Activated naive CD8-positive, alpha-beta T cell treated with anti-CD3 and anti-CD28 coated beads for 36 hours (primary cell): ENCODE data around the gene LEF1. TPM values are rescaled to one million over a fixed set of nuclear protein-coding genes. Genes with fewer than 3 reads are reported as not detected.
"Not testable (repeated sequence)": the region's sequence is repeated elsewhere in the genome, so short reads cannot be mapped to it uniquely, and the experiment has no call there.

ENCODE experiments used
- DNase-seq: peaks from one replicate; pipeline ENCODE4 v3.0.0; 2021
- H3K27ac Mint-ChIP-seq: one replicate; pipeline ENCODE4 v1.8.0; 2022; ENCODE audit warnings: mild to moderate bottlenecking, moderate library complexity, mixed read lengths
- H3K27me3 Mint-ChIP-seq: one replicate; pipeline ENCODE4 v1.8.0; 2022; ENCODE audit warnings: mild to moderate bottlenecking, mixed read lengths
- H3K36me3 Mint-ChIP-seq: one replicate; pipeline ENCODE4 v1.8.0; 2021; ENCODE audit warnings: mild to moderate bottlenecking, mixed read lengths
- H3K4me1 Mint-ChIP-seq: one replicate; pipeline ENCODE4 v1.8.0; 2021; ENCODE audit warnings: mixed read lengths
- H3K4me3 Mint-ChIP-seq: one replicate; pipeline ENCODE4 v1.8.0; 2022; ENCODE audit warnings: mild to moderate bottlenecking, moderate library complexity, mixed read lengths
- H3K9me3 Mint-ChIP-seq: one replicate; pipeline ENCODE4 v1.8.0; 2022; ENCODE audit warnings: mixed read lengths
- total RNA-seq, 2 experiments: library from RNA; stranded (reverse); gene quantifications; one replicate each; pipeline ENCODE4 v1.2.3, GENCODE V29; 2021

Gene LEF1
- total RNA-seq, 2 experiments from 2014 or later, result 211 to 239 TPM

DNA sequence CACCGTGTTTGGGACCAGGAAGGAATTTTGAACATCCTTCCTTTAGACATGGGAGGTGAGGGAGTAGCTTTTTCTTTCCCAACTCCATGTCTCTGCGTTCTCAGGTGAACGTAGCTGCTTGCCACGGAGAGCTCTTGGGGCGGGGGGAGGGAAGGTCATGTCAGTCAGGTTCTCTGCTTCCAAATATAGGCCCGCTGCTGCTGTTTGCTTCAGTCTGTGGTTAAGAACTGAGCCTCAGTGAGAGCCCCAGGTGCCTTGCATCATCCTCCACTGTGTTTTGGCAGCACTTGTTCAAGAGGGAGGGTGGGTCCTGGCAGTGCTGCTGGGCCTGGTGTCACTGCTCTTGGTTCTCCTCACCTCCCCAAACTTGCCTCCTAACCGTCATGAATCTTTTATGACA lies 132.5 kb downstream of the LEF1 start:
- Mint-ChIP-seq H3K27me3 (no peaks in the 10 kb centered on the region), H3K4me1 (peaks cover 63% of the 10 kb centered on the region), H3K9me3 (peaks cover 6% of the 10 kb centered on the region), H3K36me3 (peaks cover 39% of the 10 kb centered on the region), H3K27ac (peak overlapping the region; percentile 99), H3K4me3 (peak overlapping the region; percentile 80)
- peak; percentile 77 for DNase-seq

DNA sequence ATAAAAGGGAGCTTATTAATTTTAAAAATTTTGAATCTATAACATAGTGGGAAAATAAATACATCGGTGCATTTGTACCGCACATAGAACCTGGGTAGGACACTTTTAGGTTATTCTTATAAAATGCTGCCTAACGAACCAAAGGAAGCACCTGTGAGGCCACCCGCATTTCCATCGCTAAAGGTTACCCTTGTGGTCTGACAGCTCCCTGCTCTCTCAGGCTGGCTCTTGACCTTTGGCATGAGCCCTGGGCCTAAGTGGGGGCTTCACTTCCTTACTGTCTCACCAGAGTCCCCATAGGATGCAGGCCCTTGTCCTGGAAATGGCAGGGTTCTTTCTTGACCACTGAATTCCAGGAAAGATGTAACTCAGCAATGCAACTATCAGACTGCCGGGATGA lies 133.0 kb downstream of the LEF1 start:
- H3K27ac Mint-ChIP-seq, result peak overlapping the region; percentile 99
- H3K27me3 Mint-ChIP-seq, result no peaks in the 10 kb centered on the region
- H3K4me3 Mint-ChIP-seq, result peak overlapping the region; percentile 80
- H3K4me1 Mint-ChIP-seq, result peaks cover 67% of the 10 kb centered on the region
- peak; percentile 44 for DNase-seq
- H3K9me3 Mint-ChIP-seq, result peaks cover 8% of the 10 kb centered on the region
- H3K36me3 Mint-ChIP-seq, result peaks cover 43% of the 10 kb centered on the region

DNA sequence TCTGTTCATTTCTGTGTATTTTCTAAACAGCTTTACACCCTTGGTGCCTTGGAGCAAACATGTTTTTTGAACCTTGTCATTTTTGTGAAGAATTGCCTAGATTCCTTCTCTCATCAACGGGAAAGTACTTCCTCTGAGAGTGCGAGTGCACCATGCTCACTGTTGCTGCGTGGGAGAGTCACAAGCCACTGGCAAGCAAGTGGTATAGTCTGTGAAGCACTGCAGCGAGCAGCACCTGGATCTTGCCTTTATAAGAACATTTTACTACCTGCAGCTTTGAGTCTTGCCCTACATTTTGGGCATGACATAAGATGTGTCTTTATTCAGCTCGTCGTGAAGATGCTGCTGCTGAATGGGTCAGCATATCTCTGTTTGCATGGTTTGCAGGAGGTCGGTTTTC lies 134.2 kb downstream of the LEF1 start:
- H3K27me3 Mint-ChIP-seq, result no peaks in the 10 kb centered on the region
- peaks cover 44% of the 10 kb centered on the region for H3K36me3 Mint-ChIP-seq
- DNase-seq, result peak; percentile 28
- H3K27ac Mint-ChIP-seq, result peak overlapping the region; percentile 85
- peaks cover 8% of the 10 kb centered on the region for H3K9me3 Mint-ChIP-seq
- H3K4me1 Mint-ChIP-seq, result peaks cover 78% of the 10 kb centered on the region
- H3K4me3 Mint-ChIP-seq, result peak overlapping the region; percentile 66

DNA sequence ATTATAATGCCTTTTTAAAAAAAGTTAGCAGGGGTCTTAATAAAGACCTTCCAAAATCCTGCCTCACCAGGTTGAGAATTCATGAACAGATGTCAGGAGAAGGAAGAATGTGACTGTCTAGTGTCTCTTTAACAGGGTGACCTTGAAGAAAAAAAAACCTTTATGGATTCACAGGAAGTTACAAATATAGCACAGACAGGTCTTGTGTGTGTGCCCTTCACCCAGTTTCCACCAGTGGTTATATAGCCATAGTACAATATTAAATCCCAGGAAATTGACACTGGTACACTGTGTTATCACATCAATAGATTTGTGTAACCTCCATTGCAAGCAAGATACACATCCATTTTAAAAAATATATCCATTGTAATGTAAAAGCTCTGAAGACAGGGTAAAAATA lies 135.4 kb downstream of the LEF1 start:
- Mint-ChIP-seq H3K9me3 (peaks cover 8% of the 10 kb centered on the region), H3K4me1 (peaks cover 85% of the 10 kb centered on the region), H3K27me3 (no peaks in the 10 kb centered on the region), H3K36me3 (peaks cover 44% of the 10 kb centered on the region), H3K27ac (peak overlapping the region; percentile 39), H3K4me3 (no peak overlapping the region)
- no peak for DNase-seq

DNA sequence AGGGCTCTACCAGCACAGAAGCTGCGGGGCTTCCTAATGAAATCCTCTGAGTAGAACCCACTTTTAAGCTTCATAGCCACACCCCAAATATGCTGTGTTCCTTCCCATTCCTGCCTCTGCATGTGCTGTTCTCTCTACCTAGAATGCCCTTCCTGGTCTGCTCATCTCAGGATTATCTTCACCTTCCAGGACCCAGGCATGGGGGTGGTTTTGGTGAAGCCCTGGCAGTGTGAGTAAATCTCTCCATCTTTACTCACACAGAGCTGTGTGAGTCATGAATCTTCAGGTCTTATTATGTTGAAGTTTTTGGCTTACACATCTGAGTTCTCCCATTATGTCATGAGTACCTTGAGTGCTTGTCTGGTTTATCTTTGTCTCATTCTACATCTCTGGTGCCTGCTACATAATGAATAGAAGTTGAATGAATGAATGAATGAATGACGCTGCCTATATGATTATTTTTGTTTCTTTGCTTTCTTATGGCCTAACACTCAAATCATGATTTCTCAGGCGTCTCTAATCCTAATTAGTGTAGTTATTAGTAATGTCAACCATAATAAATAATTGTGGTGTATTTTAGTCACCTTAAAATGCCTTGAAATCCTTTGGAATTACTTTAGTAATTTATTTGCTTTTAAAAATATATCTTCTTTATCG lies 137.2 kb downstream of the LEF1 start:
- Mint-ChIP-seq H3K36me3 (peaks cover 41% of the 10 kb centered on the region), H3K4me3 (no peak overlapping the region), H3K4me1 (peaks cover 78% of the 10 kb centered on the region), H3K27ac (peak overlapping the region; percentile 96), H3K27me3 (no peaks in the 10 kb centered on the region), H3K9me3 (peaks cover 8% of the 10 kb centered on the region)
- peak; percentile 56 for DNase-seq

DNA sequence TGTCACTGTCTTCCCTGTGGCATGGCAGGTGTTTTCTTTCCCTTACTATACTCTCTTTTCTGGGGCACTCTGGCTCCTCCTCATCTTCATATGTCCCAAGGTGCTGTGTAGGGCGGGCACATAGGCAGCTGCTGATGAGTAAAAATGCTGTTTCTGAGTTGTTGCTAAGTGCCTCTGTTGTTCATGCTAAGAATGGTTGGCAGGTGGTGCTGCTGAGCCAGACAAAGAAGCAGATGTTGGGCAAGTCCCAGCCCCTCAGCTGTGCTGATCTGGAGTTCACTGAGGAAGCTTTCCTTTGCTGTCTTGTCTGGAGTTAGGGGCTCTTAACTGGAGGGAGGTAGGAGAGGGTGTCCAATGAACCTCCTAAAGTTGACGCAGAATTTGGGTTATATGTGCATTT lies 138.4 kb downstream of the LEF1 start:
- H3K27me3 Mint-ChIP-seq, result no peaks in the 10 kb centered on the region
- peak overlapping the region; percentile 54 for H3K4me3 Mint-ChIP-seq
- peaks cover 39% of the 10 kb centered on the region for H3K36me3 Mint-ChIP-seq
- H3K4me1 Mint-ChIP-seq, result peaks cover 65% of the 10 kb centered on the region
- H3K9me3 Mint-ChIP-seq, result peaks cover 8% of the 10 kb centered on the region
- peak overlapping the region; percentile 96 for H3K27ac Mint-ChIP-seq
- DNase-seq, result peak; percentile 75

DNA sequence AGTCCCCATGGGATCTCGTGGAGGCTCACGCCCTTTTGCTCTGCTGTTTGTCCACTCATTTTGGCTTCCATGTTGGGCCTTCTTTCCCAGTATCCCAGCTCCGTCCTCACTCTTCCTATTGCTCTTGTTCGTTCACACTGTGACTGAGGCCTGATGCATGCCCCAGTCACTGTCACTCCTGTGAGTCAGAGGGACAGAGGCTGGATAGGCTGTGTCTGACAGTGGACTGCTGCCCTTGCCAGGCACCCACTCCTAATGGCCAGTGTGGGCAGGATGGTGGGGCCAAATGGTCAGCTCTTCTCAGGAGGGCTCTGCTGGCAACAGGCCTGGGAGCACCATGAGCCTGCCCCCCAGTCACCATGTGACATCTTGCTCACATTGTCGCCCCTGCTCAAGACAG lies 139.0 kb downstream of the LEF1 start:
- no peaks in the 10 kb centered on the region for H3K27me3 Mint-ChIP-seq
- H3K4me1 Mint-ChIP-seq, result peaks cover 61% of the 10 kb centered on the region
- peak overlapping the region; percentile 54 for H3K4me3 Mint-ChIP-seq
- peak; percentile 20 for DNase-seq
- peak overlapping the region; percentile 96 for H3K27ac Mint-ChIP-seq
- peaks cover 8% of the 10 kb centered on the region for H3K9me3 Mint-ChIP-seq
- peaks cover 40% of the 10 kb centered on the region for H3K36me3 Mint-ChIP-seq

DNA sequence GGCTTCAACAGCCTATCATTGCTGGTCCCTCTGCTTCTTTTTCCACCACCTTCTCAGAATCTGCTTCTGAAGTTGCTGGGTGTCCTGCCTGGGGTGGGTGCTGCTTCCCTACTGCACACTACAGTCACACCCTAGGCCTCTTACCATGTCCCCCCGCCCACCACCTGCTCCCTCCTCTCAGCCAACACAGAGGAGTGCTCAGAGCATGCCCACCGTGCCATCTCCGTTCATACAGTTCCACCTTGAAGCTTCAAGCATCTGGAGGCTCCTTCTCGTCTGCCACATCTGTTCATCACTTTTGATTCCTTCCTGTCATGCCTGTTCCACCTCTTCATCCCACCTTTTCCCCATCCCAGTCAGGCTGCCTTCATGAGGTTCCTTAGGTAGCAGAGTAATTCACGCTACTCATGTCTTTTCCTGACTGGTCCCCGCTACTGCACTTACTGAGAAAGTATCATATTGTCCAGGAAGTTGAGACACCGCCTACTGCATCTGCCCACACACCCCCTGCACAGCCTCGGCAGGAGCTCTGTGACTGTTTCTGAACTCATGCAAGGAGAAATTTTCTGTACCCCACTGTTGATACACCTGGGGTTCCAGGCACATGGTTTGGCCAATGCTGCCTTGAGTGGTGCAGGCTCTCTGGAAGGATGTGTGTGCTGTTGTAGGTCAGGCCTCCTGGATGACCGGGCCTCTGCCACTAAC lies 139.6 kb downstream of the LEF1 start:
- H3K4me1 Mint-ChIP-seq, result peaks cover 55% of the 10 kb centered on the region
- H3K4me3 Mint-ChIP-seq, result peak overlapping the region; percentile 59
- peak; percentile 58 for DNase-seq
- peaks cover 37% of the 10 kb centered on the region for H3K36me3 Mint-ChIP-seq
- H3K9me3 Mint-ChIP-seq, result peaks cover 8% of the 10 kb centered on the region
- H3K27ac Mint-ChIP-seq, result peak overlapping the region; percentile 96
- no peaks in the 10 kb centered on the region for H3K27me3 Mint-ChIP-seq

DNA sequence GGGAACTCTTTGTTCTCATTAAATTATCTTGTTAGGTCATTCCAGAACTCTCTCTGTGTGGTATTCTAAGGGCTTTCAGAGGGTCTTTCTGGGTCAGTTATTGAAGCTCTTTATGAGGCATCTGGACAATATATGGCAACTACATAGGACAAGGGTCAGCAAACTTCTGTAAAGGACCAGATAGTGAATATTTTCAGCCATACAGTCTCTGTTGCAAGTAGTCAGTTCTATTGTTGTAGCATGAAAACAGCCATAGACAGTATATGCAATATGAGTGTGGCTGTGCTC lies 143.9 kb downstream of the LEF1 start:
- no peak for DNase-seq
- Mint-ChIP-seq H3K27ac (no peak overlapping the region), H3K4me3 (no peak overlapping the region), H3K9me3 (no peaks in the 10 kb centered on the region), H3K36me3 (peaks cover 26% of the 10 kb centered on the region), H3K4me1 (peaks cover 28% of the 10 kb centered on the region), H3K27me3 (no peaks in the 10 kb centered on the region)

DNA sequence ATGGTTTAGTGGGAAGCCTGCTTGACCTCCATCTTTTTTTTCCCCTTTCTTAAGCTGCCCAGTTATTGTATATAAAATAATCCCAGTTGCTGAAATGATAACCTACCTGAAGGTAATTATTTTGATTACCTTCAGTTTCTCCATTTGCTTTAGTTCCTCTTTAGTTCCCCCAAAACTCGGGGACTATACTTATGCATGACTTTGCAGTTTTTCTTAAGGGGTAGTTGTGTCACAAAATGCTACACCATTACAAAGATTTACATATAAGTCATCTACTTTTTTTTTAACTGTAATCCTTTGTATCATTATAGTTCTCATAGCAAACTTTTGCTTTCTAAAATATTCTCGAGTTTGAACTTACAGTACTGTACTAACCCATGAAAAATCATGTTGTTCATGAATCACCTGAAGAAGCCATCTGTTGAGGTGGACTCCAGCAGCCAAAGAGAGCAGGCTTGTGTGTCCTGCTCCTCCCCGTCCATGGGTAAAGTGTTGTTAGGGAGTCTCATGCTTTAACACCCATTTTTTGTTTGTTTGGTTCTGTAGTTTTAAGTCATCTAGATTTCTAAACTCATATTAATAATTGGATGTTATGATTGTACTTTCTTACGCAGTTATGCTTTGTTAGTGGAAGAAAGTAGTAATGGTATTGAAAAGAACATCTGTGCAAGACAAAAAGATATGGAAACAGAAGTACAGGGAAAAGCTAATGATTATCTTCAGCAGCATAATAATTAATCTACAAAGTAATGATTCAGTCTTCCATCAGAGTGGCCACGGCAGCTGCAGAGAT lies 144.5 kb downstream of the LEF1 start:
- Mint-ChIP-seq H3K27me3 (no peaks in the 10 kb centered on the region), H3K4me3 (no peak overlapping the region), H3K27ac (no peak overlapping the region), H3K9me3 (no peaks in the 10 kb centered on the region), H3K36me3 (peaks cover 23% of the 10 kb centered on the region), H3K4me1 (peaks cover 27% of the 10 kb centered on the region)
- no peak for DNase-seq

DNA sequence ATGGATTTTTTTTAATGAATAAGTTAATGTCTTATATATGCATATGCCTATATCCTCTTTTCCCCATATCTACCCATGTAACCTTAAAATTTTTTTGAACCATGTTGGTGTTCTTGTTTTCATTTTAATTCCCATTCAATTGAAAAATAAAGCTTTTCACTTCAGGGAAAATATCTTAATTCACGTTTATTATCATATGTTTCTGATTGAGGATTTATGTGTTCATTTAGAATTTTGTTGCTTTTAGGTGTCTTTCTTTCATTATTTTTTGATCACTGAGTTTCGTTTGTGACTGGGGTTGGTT lies 149.9 kb downstream of the LEF1 start:
- peaks cover 22% of the 10 kb centered on the region for H3K36me3 Mint-ChIP-seq
- H3K27me3 Mint-ChIP-seq, result no peaks in the 10 kb centered on the region
- no peak overlapping the region for H3K27ac Mint-ChIP-seq
- H3K4me1 Mint-ChIP-seq, result peaks cover 19% of the 10 kb centered on the region
- no peaks in the 10 kb centered on the region for H3K9me3 Mint-ChIP-seq
- H3K4me3 Mint-ChIP-seq, result no peak overlapping the region
- DNase-seq, result no peak

DNA sequence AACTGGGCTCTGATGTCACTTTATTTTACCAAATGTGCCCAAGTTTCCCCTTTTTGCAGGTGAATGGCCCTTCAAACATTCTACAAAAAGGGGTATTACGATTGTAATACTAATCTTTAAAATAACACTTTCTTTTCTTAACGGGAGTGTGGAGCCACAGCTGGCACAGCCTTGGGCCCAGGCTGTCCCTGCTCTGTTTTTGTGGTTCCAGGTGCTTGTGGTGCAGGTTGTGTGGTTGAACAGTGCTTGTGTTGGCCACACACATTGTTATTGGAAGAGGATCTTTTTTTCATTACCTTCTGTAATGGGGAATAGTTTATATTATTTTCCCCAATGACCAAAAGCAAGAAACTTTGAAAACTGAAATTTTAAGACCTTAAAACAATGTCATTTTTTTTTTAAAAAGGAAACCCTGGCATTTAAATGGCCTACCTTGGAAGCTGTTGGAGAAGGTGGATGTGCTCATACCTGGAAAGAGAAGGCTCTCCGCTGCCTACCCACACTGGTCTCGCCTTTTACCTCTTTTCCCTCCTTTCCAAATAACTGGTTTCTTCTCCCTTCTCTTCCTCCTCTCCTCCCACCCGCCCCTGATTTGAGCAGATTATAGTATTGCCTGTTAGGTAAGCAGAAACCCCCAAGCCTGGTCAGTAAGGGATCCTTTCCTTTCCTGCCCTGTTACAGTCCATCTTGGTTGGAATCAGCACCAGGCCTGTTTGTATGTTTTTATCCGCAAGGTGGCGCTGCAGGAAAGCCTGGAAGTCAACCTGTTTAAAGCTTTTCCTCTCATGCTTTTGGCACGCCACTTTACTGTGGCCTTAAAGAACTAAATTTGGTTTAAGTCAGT lies 150.5 kb downstream of the LEF1 start:
- no peak overlapping the region for H3K4me3 Mint-ChIP-seq
- no peak overlapping the region for H3K27ac Mint-ChIP-seq
- DNase-seq, result peak; percentile 72
- peaks cover 17% of the 10 kb centered on the region for H3K36me3 Mint-ChIP-seq
- H3K4me1 Mint-ChIP-seq, result peaks cover 19% of the 10 kb centered on the region
- no peaks in the 10 kb centered on the region for H3K9me3 Mint-ChIP-seq
- H3K27me3 Mint-ChIP-seq, result no peaks in the 10 kb centered on the region

DNA sequence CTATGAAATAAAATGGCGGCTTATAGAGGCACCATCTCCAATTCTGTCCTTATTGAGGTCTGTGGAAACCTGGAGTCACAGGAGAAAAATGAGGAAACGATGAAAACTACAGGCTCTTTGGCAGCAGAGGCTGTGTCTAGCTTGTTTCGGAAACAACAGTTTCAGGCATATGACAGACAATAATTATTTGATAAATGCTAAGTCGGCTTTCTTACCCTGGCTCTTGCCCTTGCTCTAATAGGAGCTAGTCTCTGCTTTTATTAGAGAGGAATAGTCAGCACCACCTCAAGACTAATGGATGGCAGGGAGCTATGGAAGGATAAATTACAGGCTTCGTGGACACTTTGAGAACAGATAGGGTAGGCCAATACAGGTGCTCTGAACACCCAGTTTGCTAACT lies 154.8 kb downstream of the LEF1 start:
- Mint-ChIP-seq H3K4me3 (no peak overlapping the region), H3K4me1 (peaks cover 4% of the 10 kb centered on the region), H3K27me3 (no peaks in the 10 kb centered on the region), H3K9me3 (no peaks in the 10 kb centered on the region), H3K36me3 (peaks cover 26% of the 10 kb centered on the region), H3K27ac (no peak overlapping the region)
- DNase-seq, result no peak

DNA sequence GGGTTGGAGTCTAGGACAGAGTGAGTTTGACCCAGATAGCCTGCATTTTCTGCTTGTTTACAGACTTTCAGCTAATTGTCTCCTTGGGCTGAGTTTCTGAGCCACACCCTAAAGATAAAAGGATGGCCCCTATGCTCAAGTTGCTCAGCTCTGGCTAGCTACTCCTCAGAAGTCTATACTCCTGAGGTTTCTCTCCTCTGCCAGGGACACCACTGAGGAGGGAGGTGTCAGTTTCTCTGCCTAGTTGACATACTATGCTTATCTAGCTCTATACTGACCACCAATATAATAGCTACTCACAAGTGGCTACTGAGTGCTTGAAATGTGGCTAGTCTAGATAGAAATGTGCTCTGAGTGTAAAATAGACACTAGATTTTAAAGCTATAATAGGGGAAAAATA lies 155.4 kb downstream of the LEF1 start:
- peaks cover 24% of the 10 kb centered on the region for H3K36me3 Mint-ChIP-seq
- H3K27me3 Mint-ChIP-seq, result no peaks in the 10 kb centered on the region
- no peak overlapping the region for H3K4me3 Mint-ChIP-seq
- H3K27ac Mint-ChIP-seq, result no peak overlapping the region
- no peak for DNase-seq
- no peaks in the 10 kb centered on the region for H3K9me3 Mint-ChIP-seq
- no peaks in the 10 kb centered on the region for H3K4me1 Mint-ChIP-seq

DNA sequence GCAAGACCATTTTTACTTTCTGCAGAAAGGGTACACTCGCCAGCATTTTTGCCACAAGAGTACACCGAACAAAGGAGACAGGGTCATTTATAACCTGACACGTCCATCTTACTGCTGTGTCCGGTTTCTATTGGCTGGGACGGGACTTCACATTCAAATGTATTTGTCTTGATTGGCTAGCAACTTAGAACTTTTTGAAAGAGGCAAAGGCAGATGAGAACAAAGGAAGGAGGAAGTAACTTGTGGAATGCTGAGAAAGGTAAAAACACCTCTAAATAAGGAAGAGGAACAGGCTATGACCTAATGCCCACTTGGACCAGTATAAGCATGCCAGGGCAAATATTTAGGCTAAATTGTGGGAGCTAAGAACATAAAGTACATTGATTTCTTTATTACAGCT lies 156.3 kb downstream of the LEF1 start:
- not testable (repeated sequence) for H3K9me3 Mint-ChIP-seq, H3K27me3 Mint-ChIP-seq, DNase-seq, H3K4me1 Mint-ChIP-seq, H3K27ac Mint-ChIP-seq, H3K4me3 Mint-ChIP-seq
- H3K36me3 Mint-ChIP-seq, result peaks cover 24% of the 10 kb centered on the region
